Chondrocyte (in vitro differentiated cells): ENCODE results near the gene MYO18B. TPM values are rescaled to one million over a fixed set of nuclear protein-coding genes. Genes with fewer than 3 reads are reported as not detected.

Source experiments
- DNase-seq: peaks from one replicate; pipeline ENCODE4 v3.0.0; 2021; ENCODE audit warnings: mixed read lengths, low spot score
- H3K27ac Mint-ChIP-seq: one replicate; pipeline ENCODE4 v1.8.0; 2021; ENCODE audit warnings: mild to moderate bottlenecking, moderate library complexity, mixed read lengths; ENCODE audit not compliant: unreplicated experiment
- H3K27me3 Mint-ChIP-seq: 2 replicates; pipeline ENCODE4 v1.8.0; 2021; ENCODE audit warnings: low read depth, mixed read lengths
- H3K36me3 Mint-ChIP-seq: 2 replicates; pipeline ENCODE4 v1.8.0; 2021; ENCODE audit warnings: low read depth, mixed read lengths
- H3K4me1 Mint-ChIP-seq: 2 replicates; pipeline ENCODE4 v1.8.0; 2021; ENCODE audit warnings: low read depth, mild to moderate bottlenecking, mixed read lengths
- H3K4me3 Mint-ChIP-seq: one replicate; pipeline ENCODE4 v1.8.0; 2021; ENCODE audit warnings: mild to moderate bottlenecking, moderate library complexity, mixed read lengths; ENCODE audit not compliant: unreplicated experiment
- H3K9me3 Mint-ChIP-seq: 2 replicates; pipeline ENCODE4 v1.8.0; 2021; ENCODE audit warnings: low read depth, mixed read lengths
- total RNA-seq: library from RNA; stranded (reverse); gene quantifications from 3 replicates; pipeline ENCODE4 v1.2.1, GENCODE V29; 2021
- TF ChIP-seq, protein P1 (sequence below): fragments of 200-600 bp; sonication (generic); IDR thresholded peaks from 2 replicates; pipeline ENCODE4 v1.5.0; 2021; ENCODE audit warnings: antibody characterized with exemption, mild to moderate bottlenecking, moderate library complexity

Gene MYO18B
- total RNA-seq, 1 donor from 2014 or later, result 0.20 TPM

DNA sequence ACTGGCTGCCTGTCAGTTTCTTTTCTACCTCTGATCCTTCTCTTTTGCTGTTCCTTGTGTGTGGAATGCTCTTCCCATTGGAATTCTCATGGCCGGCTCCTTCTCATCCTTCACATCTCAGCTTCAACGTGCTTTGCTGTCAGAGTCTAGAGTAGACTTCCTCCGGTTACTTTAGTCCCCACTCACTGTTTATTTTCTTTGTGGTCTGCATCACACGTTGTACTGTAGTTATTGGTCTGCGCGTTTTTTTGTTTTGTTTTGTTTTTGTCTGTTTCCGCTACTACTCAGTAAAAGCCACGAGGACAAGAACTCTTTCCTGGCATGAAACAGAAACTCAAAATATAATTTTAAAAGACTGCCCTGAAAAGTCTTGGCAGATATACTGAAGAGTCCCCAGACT lies 305.9 kb downstream of the MYO18B start:
- no peaks in the 10 kb centered on the region for H3K9me3 Mint-ChIP-seq
- no peak overlapping the region for H3K27ac Mint-ChIP-seq
- H3K4me3 Mint-ChIP-seq, result no peak overlapping the region
- DNase-seq, result no peak
- TF ChIP-seq, protein P1, sequence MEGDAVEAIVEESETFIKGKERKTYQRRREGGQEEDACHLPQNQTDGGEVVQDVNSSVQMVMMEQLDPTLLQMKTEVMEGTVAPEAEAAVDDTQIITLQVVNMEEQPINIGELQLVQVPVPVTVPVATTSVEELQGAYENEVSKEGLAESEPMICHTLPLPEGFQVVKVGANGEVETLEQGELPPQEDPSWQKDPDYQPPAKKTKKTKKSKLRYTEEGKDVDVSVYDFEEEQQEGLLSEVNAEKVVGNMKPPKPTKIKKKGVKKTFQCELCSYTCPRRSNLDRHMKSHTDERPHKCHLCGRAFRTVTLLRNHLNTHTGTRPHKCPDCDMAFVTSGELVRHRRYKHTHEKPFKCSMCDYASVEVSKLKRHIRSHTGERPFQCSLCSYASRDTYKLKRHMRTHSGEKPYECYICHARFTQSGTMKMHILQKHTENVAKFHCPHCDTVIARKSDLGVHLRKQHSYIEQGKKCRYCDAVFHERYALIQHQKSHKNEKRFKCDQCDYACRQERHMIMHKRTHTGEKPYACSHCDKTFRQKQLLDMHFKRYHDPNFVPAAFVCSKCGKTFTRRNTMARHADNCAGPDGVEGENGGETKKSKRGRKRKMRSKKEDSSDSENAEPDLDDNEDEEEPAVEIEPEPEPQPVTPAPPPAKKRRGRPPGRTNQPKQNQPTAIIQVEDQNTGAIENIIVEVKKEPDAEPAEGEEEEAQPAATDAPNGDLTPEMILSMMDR, result no peak
- H3K4me1 Mint-ChIP-seq, result no peaks in the 10 kb centered on the region
- peaks cover 6% of the 10 kb centered on the region for H3K27me3 Mint-ChIP-seq
- no peaks in the 10 kb centered on the region for H3K36me3 Mint-ChIP-seq

DNA sequence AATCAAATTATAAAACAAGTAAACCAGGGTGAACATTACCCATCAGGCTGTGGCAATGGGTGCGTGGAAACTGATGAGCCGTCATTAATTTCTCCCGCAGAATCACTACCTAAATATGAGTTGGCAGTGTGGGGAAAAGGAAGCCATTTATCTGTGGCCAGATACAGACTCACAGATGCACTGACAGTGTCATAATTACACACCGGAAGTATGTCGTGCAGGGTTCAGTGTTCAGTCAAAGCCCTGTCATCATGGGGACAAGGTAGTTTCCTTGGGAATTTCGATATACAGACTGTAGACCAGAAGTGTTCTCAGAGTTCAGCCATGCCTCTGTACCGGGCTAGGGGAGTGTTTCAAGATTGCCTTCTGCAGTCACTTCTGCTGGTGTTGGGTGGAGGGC lies 308.1 kb downstream of the MYO18B start:
- H3K9me3 Mint-ChIP-seq, result no peaks in the 10 kb centered on the region
- no peak overlapping the region for H3K4me3 Mint-ChIP-seq
- TF ChIP-seq, protein P1, result no peak
- DNase-seq, result no peak
- no peaks in the 10 kb centered on the region for H3K36me3 Mint-ChIP-seq
- no peak overlapping the region for H3K27ac Mint-ChIP-seq
- peaks cover 13% of the 10 kb centered on the region for H3K27me3 Mint-ChIP-seq
- no peaks in the 10 kb centered on the region for H3K4me1 Mint-ChIP-seq

DNA sequence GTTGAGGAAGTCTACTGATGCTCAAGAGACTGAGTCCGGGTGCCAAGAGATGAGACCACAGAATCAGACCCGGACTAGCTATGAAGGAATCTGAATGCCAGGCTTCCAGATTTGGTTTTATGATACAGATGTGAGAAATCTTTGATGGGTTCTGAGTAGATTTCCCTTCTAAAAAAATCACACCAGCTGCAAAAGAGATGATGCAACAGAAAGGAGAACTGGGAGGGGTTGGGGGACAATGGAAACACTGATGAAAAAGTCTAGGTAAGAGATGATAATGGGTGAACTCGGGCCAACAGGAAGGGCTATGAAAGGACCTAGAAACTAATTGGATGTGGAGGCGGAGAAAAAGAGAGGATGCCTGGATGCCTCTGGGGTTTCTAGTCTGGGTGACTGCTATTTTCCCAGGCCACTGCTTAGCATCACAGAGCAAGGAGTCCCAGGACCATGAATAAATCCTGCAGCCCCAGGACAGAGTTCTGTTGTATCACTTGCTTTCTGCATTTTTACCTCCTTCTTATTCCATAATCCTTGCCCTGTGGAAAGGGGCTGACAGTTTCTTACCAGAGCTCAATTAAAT lies 311.8 kb downstream of the MYO18B start:
- DNase-seq, result no peak
- Mint-ChIP-seq H3K36me3 (no peaks in the 10 kb centered on the region), H3K9me3 (no peaks in the 10 kb centered on the region), H3K4me3 (no peak overlapping the region), H3K27me3 (peaks cover 31% of the 10 kb centered on the region), H3K27ac (no peak overlapping the region), H3K4me1 (no peaks in the 10 kb centered on the region)
- TF ChIP-seq, protein P1, result no peak

DNA sequence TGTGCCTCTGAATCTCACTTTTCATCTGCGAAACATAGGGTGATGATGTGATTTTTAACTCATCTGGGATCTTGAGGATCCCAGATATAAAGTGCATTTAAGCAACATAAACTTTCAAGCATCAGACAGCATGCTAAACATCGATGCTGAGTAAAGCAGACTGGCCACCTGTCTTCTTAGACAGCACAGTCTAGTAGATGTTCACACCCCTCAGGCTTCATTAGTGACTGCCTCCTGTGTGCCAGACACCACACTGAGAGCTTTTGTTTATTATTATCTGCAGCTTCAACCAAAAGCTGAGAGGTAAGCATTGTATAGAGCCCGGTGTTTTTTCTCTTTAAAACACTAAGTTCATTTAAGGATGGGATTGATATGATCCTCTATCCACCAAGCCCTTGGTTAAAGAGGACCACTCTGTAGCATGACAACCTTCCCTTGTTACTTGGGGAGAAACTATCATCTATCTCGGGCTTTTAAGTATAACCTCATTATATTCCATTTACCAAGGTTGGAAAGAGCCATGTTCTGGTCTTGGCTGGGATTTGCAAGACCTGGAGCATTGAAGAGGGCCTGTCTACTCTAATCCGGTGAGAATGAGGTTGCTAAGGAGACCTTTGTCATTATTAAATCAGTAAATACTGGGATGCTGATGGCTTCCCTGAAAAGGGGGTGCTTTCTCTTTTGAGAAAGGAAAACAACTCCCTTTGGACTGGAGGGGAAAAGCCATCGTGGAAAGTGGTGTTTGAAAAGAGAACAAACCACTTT lies 313.0 kb downstream of the MYO18B start:
- Mint-ChIP-seq H3K27ac (no peak overlapping the region), H3K9me3 (no peaks in the 10 kb centered on the region), H3K4me1 (no peaks in the 10 kb centered on the region), H3K27me3 (peaks cover 31% of the 10 kb centered on the region), H3K36me3 (no peaks in the 10 kb centered on the region), H3K4me3 (no peak overlapping the region)
- TF ChIP-seq, protein P1, result no peak
- no peak for DNase-seq

DNA sequence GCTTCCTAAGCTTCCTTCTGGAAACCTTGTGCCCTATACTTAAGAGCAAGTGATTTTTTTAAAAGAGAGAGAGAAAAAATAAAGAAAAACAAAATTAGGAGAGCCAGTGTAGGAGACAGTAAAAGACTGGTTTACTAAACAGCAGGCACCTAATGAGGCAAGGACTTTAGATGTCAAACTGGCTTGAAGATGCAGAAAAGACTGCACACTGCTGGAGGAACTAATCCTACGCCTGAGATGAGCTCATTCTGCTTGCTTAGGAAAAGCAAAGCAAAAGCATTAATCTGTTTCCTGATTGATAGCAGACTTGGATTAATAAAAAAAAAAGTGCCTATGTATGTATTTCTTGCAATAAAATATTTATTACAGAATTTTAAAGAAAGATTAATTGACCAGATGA lies 313.7 kb downstream of the MYO18B start:
- no peak for DNase-seq
- no peaks in the 10 kb centered on the region for H3K4me1 Mint-ChIP-seq
- no peaks in the 10 kb centered on the region for H3K36me3 Mint-ChIP-seq
- H3K27ac Mint-ChIP-seq, result no peak overlapping the region
- no peak overlapping the region for H3K4me3 Mint-ChIP-seq
- no peaks in the 10 kb centered on the region for H3K9me3 Mint-ChIP-seq
- TF ChIP-seq, protein P1, result no peak
- H3K27me3 Mint-ChIP-seq, result peaks cover 30% of the 10 kb centered on the region
